Measurements from ENCODE around the gene MSANTD7. TPM values are rescaled to one million over a fixed set of nuclear protein-coding genes. Genes with fewer than 3 reads are reported as not detected.

MSANTD7 gene
- total RNA-seq, 1 experiment from 2014 or later = 14.3 TPM

GRCh38 chr10:14838582-14839304, 637 bp downstream of the MSANTD7 start:
- ATAC-seq (peak; percentile 1; the same call in 1 of the 2 replicates), DNase-seq (ENCODE audit: low spot score) (peak; percentile 64)
- H3K4me1 Mint-ChIP-seq = peaks cover 24% of the 10 kb centered on the region
- ChIA-PET POLR2A (interaction anchor here (0.5 to 2.6 kb wide), 9 partner anchors 15 to 654 kb away, joined by 3 to 75 read pairs (median 6); partner anchors contain the start of genes DCLRE1C, MEIG1, NMT2 and SUV39H2), CTCF (interaction anchor here (0.7 to 3.2 kb wide), 13 partner anchors 15 to 594 kb away, joined by 3 to 26 read pairs (median 4); partner anchors contain the start of genes DCLRE1C, MEIG1 and SUV39H2)
- H3K27me3 Mint-ChIP-seq (ENCODE audit: low read depth) = no peaks in the 10 kb centered on the region
- H3K27ac Mint-ChIP-seq = peak overlapping the region; percentile 89
- H3K4me3 Mint-ChIP-seq = peak overlapping the region; percentile 91
- peaks cover 37% of the 10 kb centered on the region for H3K36me3 Mint-ChIP-seq
- no peak for TF ChIP-seq HMGA2 (CRISPR knock-in tag; IDR thresholded peaks at IDR 0.05)
- 0 out of 2 replicates have a peak, but pooled peaks have one; percentile 5 for TF ChIP-seq TP53 (CRISPR knock-in tag; IDR thresholded peaks at IDR 0.05)
- TF ChIP-seq FOXP1 (CRISPR knock-in tag; IDR thresholded peaks at IDR 0.05; ENCODE audit: borderline replicate concordance) = peak; percentile 9; the same call in 1 of the 2 replicates
- 0 out of 2 replicates have a peak, but pooled peaks have one; percentile 4 for TF ChIP-seq CREM (CRISPR knock-in tag; IDR thresholded peaks at IDR 0.05)
- TF ChIP-seq NFYB (CRISPR knock-in tag; conservative IDR thresholded peaks at IDR 0.05; ENCODE audit: low read depth) = no peak
- peak; percentile 73; the same call in 1 of the 2 replicates for TF ChIP-seq ZNF121 (CRISPR knock-in tag; IDR thresholded peaks at IDR 0.05)
- TF ChIP-seq ZNF425 (CRISPR knock-in tag; conservative IDR thresholded peaks at IDR 0.05) = no peak
- no peak for TF ChIP-seq GRHL2 (CRISPR knock-in tag; IDR thresholded peaks at IDR 0.05; ENCODE audit: insufficient replicate concordance, severe bottlenecking)
- TF ChIP-seq E2F5 (CRISPR knock-in tag; IDR thresholded peaks at IDR 0.05) = no peak
- no peak for TF ChIP-seq GABPB1 (CRISPR knock-in tag; IDR thresholded peaks at IDR 0.05)
- H3K9me3 Mint-ChIP-seq = no peaks in the 10 kb centered on the region

GRCh38 chr10:14839305-14839695, 1.2 kb downstream of the MSANTD7 start:
- no peaks in the 10 kb centered on the region for H3K9me3 Mint-ChIP-seq
- H3K27ac Mint-ChIP-seq = peak overlapping the region; percentile 89
- peak overlapping the region; percentile 91 for H3K4me3 Mint-ChIP-seq
- H3K4me1 Mint-ChIP-seq = peaks cover 23% of the 10 kb centered on the region
- ATAC-seq (no peak), DNase-seq (ENCODE audit: low spot score) (no peak)
- H3K36me3 Mint-ChIP-seq = peaks cover 42% of the 10 kb centered on the region
- CTCF ChIA-PET = interaction anchor here (0.7 to 3.2 kb wide), 5 partner anchors 39 to 595 kb away, joined by 3 to 26 read pairs (median 4); partner anchors contain the start of genes MEIG1 and SUV39H2
- no peaks in the 10 kb centered on the region for H3K27me3 Mint-ChIP-seq (ENCODE audit: low read depth)
- POLR2A ChIA-PET = interaction anchor here (2.6 kb wide), 2 partner anchors 40 to 114 kb away, joined by 15 to 75 read pairs; partner anchors contain the start of genes DCLRE1C and SUV39H2
- TF ChIP-seq TCF7 (CRISPR knock-in tag; IDR thresholded peaks at IDR 0.05; ENCODE audit: low read depth) (no peak), ELF4 (CRISPR knock-in tag; IDR thresholded peaks at IDR 0.05; ENCODE audit: low read depth) (no peak), IRF1 (CRISPR knock-in tag; IDR thresholded peaks at IDR 0.05) (no peak)
- TF ChIP-seq, protein P1, sequence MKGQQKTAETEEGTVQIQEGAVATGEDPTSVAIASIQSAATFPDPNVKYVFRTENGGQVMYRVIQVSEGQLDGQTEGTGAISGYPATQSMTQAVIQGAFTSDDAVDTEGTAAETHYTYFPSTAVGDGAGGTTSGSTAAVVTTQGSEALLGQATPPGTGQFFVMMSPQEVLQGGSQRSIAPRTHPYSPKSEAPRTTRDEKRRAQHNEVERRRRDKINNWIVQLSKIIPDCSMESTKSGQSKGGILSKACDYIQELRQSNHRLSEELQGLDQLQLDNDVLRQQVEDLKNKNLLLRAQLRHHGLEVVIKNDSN (CRISPR knock-in tag; IDR thresholded peaks at IDR 0.05) = 0 out of 2 replicates have a peak, but pooled peaks have one; percentile 14
- TF ChIP-seq, protein P2, sequence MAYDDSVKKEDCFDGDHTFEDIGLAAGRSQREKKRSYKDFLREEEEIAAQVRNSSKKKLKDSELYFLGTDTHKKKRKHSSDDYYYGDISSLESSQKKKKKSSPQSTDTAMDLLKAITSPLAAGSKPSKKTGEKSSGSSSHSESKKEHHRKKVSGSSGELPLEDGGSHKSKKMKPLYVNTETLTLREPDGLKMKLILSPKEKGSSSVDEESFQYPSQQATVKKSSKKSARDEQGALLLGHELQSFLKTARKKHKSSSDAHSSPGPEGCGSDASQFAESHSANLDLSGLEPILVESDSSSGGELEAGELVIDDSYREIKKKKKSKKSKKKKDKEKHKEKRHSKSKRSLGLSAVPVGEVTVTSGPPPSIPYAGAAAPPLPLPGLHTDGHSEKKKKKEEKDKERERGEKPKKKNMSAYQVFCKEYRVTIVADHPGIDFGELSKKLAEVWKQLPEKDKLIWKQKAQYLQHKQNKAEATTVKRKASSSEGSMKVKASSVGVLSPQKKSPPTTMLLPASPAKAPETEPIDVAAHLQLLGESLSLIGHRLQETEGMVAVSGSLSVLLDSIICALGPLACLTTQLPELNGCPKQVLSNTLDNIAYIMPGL (CRISPR knock-in tag; IDR thresholded peaks at IDR 0.05) = no peak
- TF ChIP-seq, protein P3, sequence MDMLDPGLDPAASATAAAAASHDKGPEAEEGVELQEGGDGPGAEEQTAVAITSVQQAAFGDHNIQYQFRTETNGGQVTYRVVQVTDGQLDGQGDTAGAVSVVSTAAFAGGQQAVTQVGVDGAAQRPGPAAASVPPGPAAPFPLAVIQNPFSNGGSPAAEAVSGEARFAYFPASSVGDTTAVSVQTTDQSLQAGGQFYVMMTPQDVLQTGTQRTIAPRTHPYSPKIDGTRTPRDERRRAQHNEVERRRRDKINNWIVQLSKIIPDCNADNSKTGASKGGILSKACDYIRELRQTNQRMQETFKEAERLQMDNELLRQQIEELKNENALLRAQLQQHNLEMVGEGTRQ (CRISPR knock-in tag; IDR thresholded peaks at IDR 0.05) = peak; percentile 45; the same call in 1 of the 2 replicates
- TF ChIP-seq, protein P4, sequence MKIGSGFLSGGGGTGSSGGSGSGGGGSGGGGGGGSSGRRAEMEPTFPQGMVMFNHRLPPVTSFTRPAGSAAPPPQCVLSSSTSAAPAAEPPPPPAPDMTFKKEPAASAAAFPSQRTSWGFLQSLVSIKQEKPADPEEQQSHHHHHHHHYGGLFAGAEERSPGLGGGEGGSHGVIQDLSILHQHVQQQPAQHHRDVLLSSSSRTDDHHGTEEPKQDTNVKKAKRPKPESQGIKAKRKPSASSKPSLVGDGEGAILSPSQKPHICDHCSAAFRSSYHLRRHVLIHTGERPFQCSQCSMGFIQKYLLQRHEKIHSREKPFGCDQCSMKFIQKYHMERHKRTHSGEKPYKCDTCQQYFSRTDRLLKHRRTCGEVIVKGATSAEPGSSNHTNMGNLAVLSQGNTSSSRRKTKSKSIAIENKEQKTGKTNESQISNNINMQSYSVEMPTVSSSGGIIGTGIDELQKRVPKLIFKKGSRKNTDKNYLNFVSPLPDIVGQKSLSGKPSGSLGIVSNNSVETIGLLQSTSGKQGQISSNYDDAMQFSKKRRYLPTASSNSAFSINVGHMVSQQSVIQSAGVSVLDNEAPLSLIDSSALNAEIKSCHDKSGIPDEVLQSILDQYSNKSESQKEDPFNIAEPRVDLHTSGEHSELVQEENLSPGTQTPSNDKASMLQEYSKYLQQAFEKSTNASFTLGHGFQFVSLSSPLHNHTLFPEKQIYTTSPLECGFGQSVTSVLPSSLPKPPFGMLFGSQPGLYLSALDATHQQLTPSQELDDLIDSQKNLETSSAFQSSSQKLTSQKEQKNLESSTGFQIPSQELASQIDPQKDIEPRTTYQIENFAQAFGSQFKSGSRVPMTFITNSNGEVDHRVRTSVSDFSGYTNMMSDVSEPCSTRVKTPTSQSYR (CRISPR knock-in tag; IDR thresholded peaks at IDR 0.05) = no peak
